Adrenal gland (tissue), 5 donors: ENCODE results near the gene PDE4DIP.
"Not testable (repeated sequence)": the region's sequence is repeated elsewhere in the genome, so short reads cannot be mapped to it uniquely, and the experiment has no call there.

Experiments
- POLR2A ChIP-seq, 2 donors: fragments of 450-650 bp; IDR thresholded peaks; one replicate each; pipeline ENCODE4 v1.6.1; 2017; ENCODE audit warnings: antibody characterized with exemption in 2 of 2, mild to moderate bottlenecking in 2 of 2, moderate library complexity in 1 of 2
- TF ChIP-seq, protein P1 (sequence below), 6 experiments: fragments of 450-650 bp in 4 of 6; fragments of 200-600 bp in 2 of 6; sonication (generic) in 1 of 6; IDR thresholded peaks; 1 replicate in 5 of 6; 2 replicates in 1 of 6; pipeline versions ENCODE4 v1.5.1 to v1.8.0; 2016 to 2021; ENCODE audit warnings: antibody characterized with exemption in 6 of 6, mild to moderate bottlenecking in 2 of 6, moderate library complexity in 1 of 6
- donor health status: DM: no; HTN: no; CAD: no.

DNA sequence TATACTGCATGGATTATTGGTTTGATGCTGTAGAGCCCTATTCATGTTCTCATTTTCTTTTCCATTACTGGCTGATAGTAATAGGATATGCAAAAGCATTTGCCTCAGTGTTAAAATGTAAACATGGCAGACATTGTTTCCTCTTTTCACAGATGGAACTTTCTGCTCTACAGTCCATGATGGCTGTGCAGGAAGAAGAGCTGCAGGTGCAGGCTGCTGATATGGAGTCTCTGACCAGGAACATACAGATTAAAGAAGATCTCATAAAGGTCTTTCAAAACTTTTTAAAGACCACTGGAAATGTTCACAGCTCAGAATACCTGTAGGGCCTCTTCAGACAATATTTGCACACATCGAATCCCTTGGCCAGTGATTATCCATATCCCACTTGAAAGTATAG lies 133.6 kb downstream of the PDE4DIP start:
- TF ChIP-seq, protein P1, sequence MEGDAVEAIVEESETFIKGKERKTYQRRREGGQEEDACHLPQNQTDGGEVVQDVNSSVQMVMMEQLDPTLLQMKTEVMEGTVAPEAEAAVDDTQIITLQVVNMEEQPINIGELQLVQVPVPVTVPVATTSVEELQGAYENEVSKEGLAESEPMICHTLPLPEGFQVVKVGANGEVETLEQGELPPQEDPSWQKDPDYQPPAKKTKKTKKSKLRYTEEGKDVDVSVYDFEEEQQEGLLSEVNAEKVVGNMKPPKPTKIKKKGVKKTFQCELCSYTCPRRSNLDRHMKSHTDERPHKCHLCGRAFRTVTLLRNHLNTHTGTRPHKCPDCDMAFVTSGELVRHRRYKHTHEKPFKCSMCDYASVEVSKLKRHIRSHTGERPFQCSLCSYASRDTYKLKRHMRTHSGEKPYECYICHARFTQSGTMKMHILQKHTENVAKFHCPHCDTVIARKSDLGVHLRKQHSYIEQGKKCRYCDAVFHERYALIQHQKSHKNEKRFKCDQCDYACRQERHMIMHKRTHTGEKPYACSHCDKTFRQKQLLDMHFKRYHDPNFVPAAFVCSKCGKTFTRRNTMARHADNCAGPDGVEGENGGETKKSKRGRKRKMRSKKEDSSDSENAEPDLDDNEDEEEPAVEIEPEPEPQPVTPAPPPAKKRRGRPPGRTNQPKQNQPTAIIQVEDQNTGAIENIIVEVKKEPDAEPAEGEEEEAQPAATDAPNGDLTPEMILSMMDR (IDR thresholded peaks at IDR 0.05), result not testable (repeated sequence)
- not testable (repeated sequence) for TF ChIP-seq POLR2A (IDR thresholded peaks at IDR 0.05)
